GM10847 (cell line): ENCODE results near the gene KIF12.

Experiments used
- POLR2A ChIP-seq: IDR thresholded peaks from 2 replicates; pipeline ENCODE4 v1.6.1; 2011; ENCODE audit not compliant: insufficient read length; ENCODE audit errors: extremely low read depth

KIF12 gene

DNA sequence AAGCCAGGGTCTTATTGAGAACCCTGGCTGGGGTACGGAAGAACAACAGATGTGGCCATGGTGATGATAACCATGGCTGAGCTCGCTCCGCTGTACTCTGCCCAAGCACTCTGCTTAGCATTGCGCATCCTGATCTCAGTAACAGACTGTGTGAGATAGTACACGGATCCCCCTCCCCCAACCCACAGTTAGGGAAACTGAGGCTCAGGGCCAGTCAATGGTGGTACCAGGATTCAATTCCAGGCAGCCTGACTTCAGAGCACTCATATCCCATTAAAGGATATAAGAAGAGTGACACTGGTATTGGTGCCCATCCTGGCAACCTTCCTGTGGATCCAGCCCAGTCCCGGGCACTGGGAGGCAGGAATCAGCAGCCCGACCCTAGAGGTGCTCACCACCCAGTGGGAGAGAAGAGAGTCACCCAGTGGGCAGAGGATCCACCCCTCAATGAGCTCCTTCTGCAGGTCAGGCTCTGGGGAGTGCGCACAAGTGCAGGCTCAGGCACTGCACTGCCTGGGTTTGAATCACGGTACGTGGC, 26.5 kb upstream of the KIF12 start:
- no peak for TF ChIP-seq POLR2A

DNA sequence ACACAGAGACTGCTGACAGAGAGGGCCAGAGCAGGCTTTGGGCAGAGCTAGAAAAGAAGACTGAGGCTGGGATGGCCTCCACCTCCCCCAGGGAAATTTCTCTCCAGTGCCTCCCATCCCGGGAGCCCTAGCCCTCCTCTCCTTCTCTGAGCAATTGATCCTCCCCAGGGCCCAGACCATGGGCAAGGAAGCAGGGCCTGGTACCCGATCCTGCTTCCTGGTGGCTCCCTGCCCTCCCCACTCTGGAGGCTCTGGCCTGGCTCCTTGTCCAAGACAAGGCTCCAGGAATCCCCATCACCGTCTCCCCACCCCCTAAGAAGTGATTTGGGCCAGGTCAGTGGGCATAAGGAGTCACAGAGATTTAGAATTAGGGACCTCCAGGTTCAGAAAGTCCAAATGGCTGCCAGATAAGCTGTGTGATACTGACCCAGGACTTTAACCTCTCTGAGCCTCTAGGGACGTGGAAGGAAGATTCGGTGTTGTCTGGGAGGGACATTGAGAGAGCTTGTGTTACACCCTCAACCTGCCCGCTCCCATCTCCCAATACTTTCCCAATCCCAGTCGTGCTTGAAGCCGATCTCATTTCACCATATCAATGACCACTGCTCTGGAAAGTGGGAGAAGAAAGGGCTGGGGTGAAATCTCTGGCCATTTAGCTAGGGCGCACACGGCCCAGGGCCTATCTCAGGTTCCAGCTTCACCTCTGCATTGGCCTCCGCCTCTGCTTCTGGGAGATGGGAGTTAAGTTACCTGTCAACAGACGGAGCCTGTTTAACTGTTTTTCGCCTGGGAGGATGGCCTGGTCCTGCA, 25.8 kb upstream of the KIF12 start:
- no peak for TF ChIP-seq POLR2A

DNA sequence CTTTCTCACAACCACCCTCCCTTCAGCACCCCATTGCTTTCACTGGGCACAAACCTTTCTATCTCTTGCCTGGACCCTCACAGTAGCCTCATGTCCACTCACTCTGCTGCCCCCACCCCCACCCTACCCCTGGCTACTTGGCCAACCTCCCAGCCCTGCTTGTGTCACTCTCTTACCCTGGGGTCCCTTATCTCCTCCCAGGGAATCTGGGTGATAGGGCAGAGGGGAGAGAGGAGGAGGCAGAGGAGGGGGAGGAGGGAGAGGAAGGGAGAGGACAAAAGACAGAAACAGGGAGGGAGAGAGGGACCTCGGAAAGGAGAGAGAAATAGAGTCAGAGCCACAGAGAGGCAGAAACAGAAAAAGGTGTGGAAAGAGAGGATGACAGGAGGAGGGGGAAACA, 25.0 kb upstream of the KIF12 start:
- TF ChIP-seq POLR2A = no peak

DNA sequence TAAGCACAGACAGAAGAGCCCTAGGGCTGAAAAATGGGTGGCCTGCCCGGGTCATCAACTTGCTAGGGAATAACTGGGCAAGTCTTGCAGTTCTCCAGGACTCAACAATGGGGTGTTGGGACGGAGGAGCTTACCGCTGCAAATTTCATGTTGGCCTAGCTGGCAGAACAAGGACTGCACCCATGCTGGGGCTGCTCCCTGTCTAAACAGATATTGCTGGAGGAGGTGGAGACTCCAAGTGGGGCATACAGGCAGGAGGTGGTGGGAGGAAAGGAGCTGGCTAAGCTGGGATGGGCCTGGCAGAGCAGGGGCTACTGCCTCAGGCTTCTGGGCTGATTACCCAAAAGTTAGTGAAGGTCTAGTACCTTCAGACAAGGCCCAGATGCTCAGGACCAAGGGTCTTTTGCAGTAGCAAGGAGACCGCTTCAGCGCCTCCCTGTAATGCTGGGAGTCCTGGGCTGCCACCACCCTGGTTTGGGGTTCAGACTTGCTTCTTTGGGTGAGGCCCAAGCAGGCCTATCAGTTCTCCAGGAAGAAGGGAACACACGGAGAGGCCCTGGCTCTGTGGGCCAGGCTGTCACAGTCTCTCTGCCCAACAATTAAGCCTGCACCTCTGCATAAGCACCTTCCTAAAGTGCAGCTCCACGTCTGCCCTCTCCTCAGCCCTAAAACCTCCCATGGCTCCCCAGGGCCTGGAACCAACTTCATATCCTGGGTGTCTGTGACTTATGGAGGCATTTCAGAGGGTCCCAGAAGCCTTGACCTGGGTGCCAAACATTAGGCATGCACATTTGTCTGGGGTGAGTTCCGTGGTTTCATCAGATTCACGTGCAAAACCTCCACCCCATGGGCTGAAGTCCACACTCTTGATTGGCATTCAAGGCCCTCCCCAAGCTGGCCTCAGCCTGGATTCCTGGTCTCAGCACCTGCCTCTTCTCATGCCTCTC, 24.2 kb upstream of the KIF12 start:
- no peak for TF ChIP-seq POLR2A

DNA sequence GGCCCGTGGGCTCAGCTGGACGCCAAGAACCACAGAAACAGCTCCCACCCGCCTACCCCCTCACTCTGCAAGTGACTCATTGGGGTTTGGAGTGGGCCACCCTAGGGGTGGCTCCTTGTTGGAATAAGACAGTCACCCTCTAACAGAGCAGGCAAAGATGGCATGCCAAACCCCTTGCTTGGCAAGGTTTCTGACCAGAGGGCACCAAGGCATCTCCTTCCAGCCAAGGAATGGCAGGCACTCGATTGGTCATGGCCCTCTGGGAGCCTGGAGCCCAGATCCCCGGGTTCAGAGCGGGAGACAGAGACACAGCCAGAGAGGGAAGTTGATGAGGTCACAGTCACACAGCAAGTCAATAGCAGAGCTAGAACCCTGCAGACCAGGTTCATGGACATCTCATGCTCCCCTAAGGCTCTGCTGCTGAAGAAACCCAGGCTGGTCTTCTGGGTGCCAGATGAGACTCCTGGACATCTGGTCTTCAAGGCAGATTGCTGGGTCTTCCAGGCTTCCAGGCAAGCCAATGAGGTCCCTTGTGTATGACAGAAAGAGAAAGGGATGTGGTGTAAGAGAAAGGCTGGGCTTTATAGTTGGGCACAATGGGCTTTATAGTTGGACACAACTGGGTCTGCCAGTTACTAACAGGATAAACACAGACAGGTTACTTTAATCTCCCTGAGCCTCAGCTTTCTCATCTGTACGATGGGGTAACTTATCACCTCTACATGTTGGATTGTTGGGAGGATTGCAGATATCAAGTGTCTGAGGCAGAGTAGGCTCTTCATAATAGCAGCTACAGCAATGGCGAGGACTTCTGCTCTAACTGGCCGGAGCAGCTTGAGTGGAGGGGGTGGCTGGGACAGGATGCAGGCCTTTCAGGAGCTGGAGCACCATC, 23.3 kb upstream of the KIF12 start:
- TF ChIP-seq POLR2A = no peak

DNA sequence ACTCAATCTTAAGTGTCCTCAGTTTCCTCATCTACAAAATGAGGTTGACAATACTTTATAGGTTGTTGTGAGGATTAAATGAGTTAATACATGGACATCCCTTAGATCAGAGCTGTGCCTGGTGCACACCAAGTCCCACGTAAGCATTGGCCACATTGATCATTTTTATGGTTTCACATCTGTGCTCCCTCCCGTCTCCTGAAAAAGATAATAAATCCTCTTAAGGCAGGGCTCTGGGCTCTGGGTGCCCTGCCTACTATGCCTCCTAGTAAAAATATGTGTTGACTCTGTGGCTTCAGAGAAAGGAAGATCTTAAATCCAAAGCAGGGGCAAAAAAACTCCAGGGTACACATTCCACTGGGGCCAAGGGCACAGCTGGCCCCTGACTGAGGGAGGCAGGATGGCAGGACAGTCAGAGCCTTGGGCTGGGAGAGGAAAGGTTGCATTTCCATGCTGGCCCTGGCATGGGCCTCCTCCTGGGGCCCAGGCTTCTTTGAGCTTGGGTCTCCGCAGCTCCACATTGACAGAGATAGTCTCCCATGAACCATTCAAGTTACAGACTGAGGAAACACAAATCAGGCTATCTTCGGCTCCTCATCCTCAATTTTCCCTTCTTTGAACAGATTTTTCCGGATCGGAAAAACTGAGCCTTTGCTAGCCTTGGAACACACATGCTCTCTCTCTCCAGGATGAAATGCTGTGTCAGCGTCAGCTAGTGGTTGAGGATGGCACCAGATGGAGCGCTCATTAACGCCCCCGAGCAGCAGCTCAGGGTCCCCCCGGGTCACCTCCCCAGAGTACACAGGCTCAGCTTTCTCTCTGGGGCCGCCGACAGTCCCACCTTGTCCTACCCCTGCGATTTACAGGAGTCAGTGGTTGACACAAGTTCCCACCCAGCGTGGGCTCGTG, 22.4 kb upstream of the KIF12 start:
- TF ChIP-seq POLR2A = no peak

DNA sequence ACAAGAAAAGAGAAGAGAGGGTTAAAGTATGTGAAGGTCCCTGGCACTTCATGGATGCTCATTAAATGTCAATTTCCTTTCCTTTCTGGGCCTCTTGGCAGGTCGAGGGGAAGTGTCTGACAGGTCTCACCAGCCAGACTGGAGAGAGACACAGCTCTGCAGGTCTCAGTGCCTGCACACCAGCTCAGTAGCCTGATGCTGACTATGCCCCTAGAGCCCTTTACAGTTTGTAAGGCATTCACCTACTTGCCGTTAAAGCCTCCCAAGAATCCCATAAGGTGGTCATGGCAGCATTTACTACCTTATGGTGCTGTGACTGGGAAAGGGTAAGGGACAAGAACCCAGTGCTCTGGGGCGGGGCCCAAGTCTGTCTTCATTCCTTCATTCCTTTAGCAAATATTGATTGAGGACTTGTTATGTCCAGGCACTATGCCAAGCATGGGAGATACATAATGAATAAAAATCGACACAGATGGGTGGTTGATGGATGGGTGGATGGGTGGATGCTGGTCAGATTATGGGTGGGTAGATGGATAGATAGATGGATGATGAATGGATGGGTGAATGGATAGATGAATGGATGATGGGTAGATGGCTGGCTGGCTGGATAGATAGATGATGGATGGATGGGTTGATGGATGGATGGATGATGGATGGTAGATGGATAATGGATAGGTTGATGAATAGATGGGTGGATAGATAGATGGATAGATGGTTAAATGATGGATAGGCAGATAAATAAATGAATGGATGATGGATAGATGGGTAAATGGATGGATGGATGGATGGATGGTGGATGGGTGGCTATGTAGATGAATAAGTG, 21.3 kb upstream of the KIF12 start:
- no peak for TF ChIP-seq POLR2A

DNA sequence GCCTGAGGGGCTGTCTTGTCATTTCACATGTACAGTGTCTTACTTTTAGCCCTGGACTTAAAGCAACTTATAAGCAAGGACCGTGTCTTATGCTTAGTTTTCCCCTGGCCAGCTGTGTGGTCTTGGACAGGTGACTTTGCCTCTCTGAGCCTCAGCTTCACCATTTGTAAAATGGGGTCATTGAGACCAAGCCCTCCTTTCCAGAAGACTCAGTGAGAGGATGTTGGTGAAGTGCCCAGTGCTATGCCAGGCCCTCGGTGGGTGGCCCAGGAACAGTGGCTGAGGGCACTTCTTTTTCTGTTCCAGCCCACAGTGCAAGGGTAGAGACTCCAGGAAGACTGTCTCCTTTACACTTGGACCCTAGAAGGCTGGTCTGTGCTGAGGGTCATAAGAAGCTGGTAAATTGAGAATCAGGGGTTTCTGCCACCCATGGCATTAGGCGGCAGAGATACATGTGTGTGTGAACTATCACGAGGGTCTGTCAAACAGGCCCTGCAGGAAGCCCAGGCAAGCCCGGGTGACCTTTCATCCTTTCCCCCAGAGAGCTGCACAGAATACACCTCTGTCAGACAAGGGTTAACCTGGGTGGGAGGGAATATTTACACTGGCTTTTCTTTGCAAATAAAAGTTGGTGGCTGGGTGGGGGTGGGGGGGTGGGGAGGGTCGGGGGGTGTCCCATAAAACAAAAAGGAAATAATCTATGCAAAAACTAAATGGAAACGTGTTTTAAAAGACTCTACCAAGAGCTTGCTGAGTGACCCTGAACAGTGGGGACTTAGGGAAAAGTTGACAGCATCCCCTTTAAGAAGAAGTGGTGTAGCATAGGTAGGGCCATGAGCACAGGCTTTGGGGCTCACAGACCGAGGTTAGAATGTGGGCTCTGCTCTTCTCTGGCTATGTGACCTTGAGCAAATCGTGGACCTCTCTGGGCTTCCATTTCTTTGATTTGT, 20.4 kb upstream of the KIF12 start:
- TF ChIP-seq POLR2A = no peak

DNA sequence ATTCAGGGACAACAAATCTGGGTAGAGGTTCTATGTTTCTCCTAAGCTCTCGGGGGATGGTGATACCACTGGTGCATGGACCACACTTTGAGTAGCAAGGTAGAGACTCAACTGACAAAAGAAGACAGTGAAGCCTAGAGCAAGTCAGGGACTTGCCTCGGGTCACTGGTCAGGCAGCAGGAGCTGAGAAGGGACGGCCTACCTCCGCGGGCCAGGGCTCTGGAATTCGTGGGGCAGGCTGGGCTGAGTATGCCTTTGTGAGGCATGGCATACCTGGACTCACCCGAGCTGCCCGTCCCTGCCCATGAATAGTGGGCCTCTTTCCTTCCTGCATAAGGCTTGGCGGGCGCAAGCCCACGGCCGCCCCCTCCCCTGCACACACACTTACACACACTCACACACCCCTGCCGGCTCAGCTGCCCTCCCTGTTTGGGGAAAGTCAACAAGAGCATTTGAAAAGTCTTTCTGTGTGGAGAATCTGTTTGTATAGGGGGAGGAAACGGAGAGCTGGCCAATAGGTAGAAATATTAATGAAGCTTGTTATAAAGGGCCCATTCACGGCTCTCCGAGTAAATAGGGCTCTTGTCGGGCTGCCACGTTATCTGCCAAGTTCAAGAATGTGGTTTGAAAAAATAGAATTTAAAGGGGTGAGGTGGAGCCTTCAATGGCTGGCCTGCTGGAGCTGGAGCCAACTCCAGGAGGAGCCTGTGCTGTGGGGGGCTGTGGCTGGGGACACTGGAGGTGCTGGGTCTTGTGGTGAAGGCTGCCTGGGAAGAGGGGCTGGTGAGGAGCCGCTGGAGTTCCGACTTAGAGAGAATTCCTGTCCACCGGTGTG, 19.1 kb upstream of the KIF12 start:
- no peak for TF ChIP-seq POLR2A

DNA sequence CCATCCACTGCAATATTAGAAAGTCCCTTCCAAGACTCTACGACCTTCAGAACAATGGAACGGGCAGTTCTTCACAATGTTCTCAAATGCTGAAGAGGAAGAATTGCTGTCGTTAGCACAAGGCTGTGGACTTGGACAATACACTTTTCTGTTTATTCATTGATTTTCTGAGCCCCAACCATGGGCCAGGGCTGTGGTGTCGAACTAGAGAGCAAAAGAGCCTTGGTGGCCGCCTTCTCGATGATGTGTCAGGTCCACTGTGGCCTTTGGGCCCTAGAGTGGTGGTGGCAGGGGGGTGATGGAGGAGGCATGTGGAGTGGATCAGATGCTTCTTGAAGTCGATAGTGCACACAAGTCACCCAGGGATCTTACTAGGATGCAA, 18.5 kb upstream of the KIF12 start:
- TF ChIP-seq POLR2A = no peak

DNA sequence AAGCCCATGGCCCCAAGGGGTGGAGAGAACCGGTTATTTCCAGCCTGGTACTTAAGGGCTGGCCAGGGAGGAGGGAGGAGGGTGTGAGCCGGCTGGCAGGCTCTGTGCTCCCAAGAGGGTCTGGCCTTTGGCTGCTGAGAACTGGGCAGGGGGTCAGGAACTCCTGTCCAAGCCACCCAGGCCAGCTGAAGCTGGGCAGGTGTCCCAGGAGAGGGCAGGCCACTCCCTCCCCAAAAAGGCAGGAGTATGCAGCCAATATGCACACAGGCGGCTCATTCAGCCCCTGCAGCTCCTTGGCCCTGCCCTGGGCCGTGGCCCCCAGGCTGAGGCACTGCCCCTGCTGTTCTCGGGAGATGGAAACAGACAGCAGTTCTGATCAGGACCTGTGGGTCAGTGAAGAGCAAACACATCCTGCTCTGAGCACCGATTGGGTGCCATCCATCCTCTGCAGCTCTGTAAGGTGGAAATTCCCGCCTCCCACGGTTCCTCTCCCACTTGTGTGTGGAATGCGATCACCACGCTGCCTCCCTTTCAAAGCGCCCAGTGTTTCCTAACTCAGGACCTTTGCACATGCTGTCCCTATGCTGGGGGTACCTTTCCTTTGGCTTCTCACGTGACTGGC, 17.1 kb upstream of the KIF12 start:
- TF ChIP-seq POLR2A = no peak

DNA sequence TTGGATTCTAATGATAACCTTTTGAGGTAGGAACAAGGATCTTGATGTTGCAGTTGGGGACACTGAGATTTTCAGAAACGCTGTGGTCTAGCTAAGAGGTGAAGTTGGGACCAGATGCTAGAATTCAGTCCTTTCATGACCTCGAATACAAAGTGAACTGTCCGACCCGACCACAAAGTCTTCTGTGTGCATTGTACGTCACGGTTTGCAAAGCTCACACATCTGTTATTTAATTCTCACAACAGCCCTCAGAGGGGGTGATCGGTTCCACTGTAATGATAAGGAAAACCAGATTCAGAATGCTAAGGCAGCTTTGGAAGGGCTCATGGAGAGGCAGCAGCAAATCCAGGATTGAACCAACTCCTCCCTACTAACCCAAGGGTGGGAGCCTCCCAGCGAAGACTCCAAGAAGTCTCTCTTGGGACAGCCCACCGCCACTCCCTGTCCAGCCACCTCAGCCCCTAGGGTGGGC, 16.6 kb upstream of the KIF12 start:
- no peak for TF ChIP-seq POLR2A
